HepG2 (cell line): Measurements from ENCODE around the gene DAAM2. TPM values are rescaled to one million over a fixed set of nuclear protein-coding genes. Genes with fewer than 3 reads are reported as not detected.
A peak's percentile ranks its signal among the peaks of the same experiment; 100 is the strongest.

ENCODE experiments used
- CREB3 ChIP-seq: sonication (generic); formaldehyde crosslinking; IDR thresholded peaks from 2 replicates; pipeline ENCODE4 v1.5.0; 2020; ENCODE audit warnings: missing genetic modification reagents
- CSRNP1 ChIP-seq: sonication (generic); formaldehyde crosslinking; IDR thresholded peaks from 2 replicates; pipeline ENCODE4 v1.8.1; 2023; ENCODE audit warnings: mild to moderate bottlenecking, missing genetic modification reagents
- FOXA1 ChIP-seq, 2 experiments: fragments of 450-650 bp in 1 of 2; sonication (generic) in 1 of 2; formaldehyde crosslinking in 1 of 2; IDR thresholded peaks; 2 replicates each; pipeline versions ENCODE4 v1.4.0 to v1.6.1; 2016 to 2020; ENCODE audit warnings: missing genetic modification reagents in 1 of 2
- FOXO4 ChIP-seq: sonication (generic); formaldehyde crosslinking; conservative IDR thresholded peaks from 2 replicates; pipeline ENCODE4 v1.8.1; 2023; ENCODE audit warnings: missing genetic modification reagents
- GABPA ChIP-seq, 2 experiments: IDR thresholded peaks; 2 replicates each; pipeline ENCODE4 v1.6.1; 2011 to 2016; ENCODE audit warnings: low read depth in 2 of 2, low read length in 1 of 2, missing biosample characterization in 1 of 2, missing genetic modification characterization in 1 of 2
- GZF1 ChIP-seq: sonication (generic); formaldehyde crosslinking; IDR thresholded peaks from 2 replicates; pipeline ENCODE4 v1.5.1; 2020; ENCODE audit warnings: mild to moderate bottlenecking, missing genetic modification reagents
- MXD3 ChIP-seq: IDR thresholded peaks from 2 replicates; pipeline ENCODE4 v1.6.1; 2016; ENCODE audit warnings: mild to moderate bottlenecking, missing biosample characterization, missing genetic modification reagents
- PITX1 ChIP-seq: sonication (generic); formaldehyde crosslinking; IDR thresholded peaks from 2 replicates; pipeline ENCODE4 v1.5.1; 2020; ENCODE audit warnings: mild to moderate bottlenecking, missing genetic modification reagents
- SMYD3 ChIP-seq: sonication (generic); formaldehyde crosslinking; IDR thresholded peaks from 2 replicates; pipeline ENCODE4 v1.8.1; 2023; ENCODE audit warnings: mild to moderate bottlenecking, missing genetic modification reagents
- ZBTB25 ChIP-seq: IDR thresholded peaks from 2 replicates; pipeline ENCODE4 v1.6.1; 2018; ENCODE audit warnings: missing genetic modification reagents
- ZFP36 ChIP-seq: fragments of 150-350 bp; IDR thresholded peaks from 2 replicates; pipeline ENCODE4 v1.6.1; 2018; ENCODE audit warnings: borderline replicate concordance, low read length, low read depth; ENCODE audit not compliant: partially characterized antibody
- ZNF225 ChIP-seq: sonication (generic); formaldehyde crosslinking; IDR thresholded peaks from 2 replicates; pipeline ENCODE4 v1.4.0; 2020; ENCODE audit warnings: mild to moderate bottlenecking, missing genetic modification reagents
- ZNF296 ChIP-seq: sonication (generic); formaldehyde crosslinking; conservative IDR thresholded peaks from 2 replicates; pipeline ENCODE4 v1.5.0; 2020; ENCODE audit warnings: mild to moderate bottlenecking, missing genetic modification reagents
- ZNF318 ChIP-seq: sonication (generic); formaldehyde crosslinking; IDR thresholded peaks from 2 replicates; pipeline ENCODE4 v1.4.0; 2020; ENCODE audit warnings: mild to moderate bottlenecking, missing genetic modification reagents
- polyA plus RNA-seq, 8 experiments: library from polyadenylated mRNA; depleted of rRNA in 3 of 8; stranded (reverse) in 7 of 8; unstranded in 1 of 8; fragments of >200 nt; fragmentation: Illumina TruSeq in 4 of 8; extraction: Trizol in 4 of 8; gene quantifications; 2 replicates each; pipeline versions ENCODE4 v1.2.1 to v1.2.3, GENCODE V29; 2011 to 2016; ENCODE audit warnings: low read depth in 4 of 8, missing spikeins in 1 of 8, mixed read lengths in 1 of 8; ENCODE audit not compliant: insufficient read depth in 1 of 8
- total RNA-seq, 5 experiments: library from RNA; depleted of rRNA; stranded (reverse); fragments of >200 nt; fragmentation: Illumina TruSeq; extraction: Trizol; gene quantifications; 2 replicates each; pipeline ENCODE4 v1.2.3, GENCODE V29; 2016; ENCODE audit warnings: low read depth in 1 of 5

DAAM2 gene
- total and polyA plus RNA-seq, 2 of the 13 experiments (the other 11 are each of a cell fraction or from before 2014, with no cell fraction given) = 0.01 TPM; not detected in 1

- no peak for TF ChIP-seq ZNF318 (CRISPR knock-in tag)
- no peak for TF ChIP-seq GZF1
- no peak for TF ChIP-seq ZFP36
- no peak for TF ChIP-seq FOXO4 (CRISPR knock-in tag)
- TF ChIP-seq ZBTB25 = 0 out of 2 replicates have a peak, but pooled peaks have one; percentile 26
- peak; percentile 17; the same call in 1 of the 2 replicates for TF ChIP-seq GABPA (IDR thresholded peaks at IDR 0.05; ENCODE audit: low read depth, low read length)
- peak; percentile 48; the same call in 1 of the 2 replicates for TF ChIP-seq GABPA (CRISPR knock-in tag; IDR thresholded peaks at IDR 0.05; ENCODE audit: low read depth)
- no peak; the same call in 1 of the 2 replicates for TF ChIP-seq PITX1 (CRISPR knock-in tag)
- no peak for TF ChIP-seq ZNF296 (CRISPR knock-in tag)
- peak; percentile 77; the same call in 1 of the 2 replicates for TF ChIP-seq MXD3
- peak; percentile 61; the same call in 1 of the 2 replicates for TF ChIP-seq CSRNP1
- TF ChIP-seq ZNF225 = no peak
- no peak for TF ChIP-seq CREB3 (CRISPR knock-in tag)
- no peak for TF ChIP-seq FOXA1 (IDR thresholded peaks at IDR 0.05)
- TF ChIP-seq FOXA1 (CRISPR knock-in tag; IDR thresholded peaks at IDR 0.05) = 0 out of 2 replicates have a peak, but pooled peaks have one; percentile 2
- TF ChIP-seq SMYD3 = no peak
Observed at GRCh38 chr6:39934131-39934757, 142.1 kb downstream of the DAAM2 start, which contains the start of gene MOCS1 (continued).
